T47D (cell line): ENCODE measurements around the gene PNPLA2.

ENCODE experiments used
- DNase-seq, 2 experiments: peaks; one replicate each; pipeline versions ENCODE4 v3.0.0 to v3.0.0-alpha.2; 2011 to 2012; ENCODE audit warnings: low read depth in 1 of 2, low spot score in 1 of 2
- JUND ChIP-seq: IDR thresholded peaks from 2 replicates; pipeline ENCODE4 v1.6.1; 2012; ENCODE audit warnings: low read depth
- in situ Hi-C: cut with HindIII; loops from 2 replicates; pipeline ENCODE4 v1.10.0; 2016; ENCODE audit warnings: low sequenced_read_pairs, low pct_unique_long_range_greater_than_20kb

PNPLA2 gene, protein sequence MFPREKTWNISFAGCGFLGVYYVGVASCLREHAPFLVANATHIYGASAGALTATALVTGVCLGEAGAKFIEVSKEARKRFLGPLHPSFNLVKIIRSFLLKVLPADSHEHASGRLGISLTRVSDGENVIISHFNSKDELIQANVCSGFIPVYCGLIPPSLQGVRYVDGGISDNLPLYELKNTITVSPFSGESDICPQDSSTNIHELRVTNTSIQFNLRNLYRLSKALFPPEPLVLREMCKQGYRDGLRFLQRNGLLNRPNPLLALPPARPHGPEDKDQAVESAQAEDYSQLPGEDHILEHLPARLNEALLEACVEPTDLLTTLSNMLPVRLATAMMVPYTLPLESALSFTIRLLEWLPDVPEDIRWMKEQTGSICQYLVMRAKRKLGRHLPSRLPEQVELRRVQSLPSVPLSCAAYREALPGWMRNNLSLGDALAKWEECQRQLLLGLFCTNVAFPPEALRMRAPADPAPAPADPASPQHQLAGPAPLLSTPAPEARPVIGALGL

GRCh38 chr11:818396-819128 is at the start of gene PNPLA2:
TSS of gene PNPLA2 (plus strand) at chr11:818914. CDS start at chr11:819719, 805 bp downstream.
- in situ Hi-C loops: no loop called here
- peak in 1 of 2 experiments; percentile 69 for DNase-seq
- no peak for TF ChIP-seq JUND

DNA sequence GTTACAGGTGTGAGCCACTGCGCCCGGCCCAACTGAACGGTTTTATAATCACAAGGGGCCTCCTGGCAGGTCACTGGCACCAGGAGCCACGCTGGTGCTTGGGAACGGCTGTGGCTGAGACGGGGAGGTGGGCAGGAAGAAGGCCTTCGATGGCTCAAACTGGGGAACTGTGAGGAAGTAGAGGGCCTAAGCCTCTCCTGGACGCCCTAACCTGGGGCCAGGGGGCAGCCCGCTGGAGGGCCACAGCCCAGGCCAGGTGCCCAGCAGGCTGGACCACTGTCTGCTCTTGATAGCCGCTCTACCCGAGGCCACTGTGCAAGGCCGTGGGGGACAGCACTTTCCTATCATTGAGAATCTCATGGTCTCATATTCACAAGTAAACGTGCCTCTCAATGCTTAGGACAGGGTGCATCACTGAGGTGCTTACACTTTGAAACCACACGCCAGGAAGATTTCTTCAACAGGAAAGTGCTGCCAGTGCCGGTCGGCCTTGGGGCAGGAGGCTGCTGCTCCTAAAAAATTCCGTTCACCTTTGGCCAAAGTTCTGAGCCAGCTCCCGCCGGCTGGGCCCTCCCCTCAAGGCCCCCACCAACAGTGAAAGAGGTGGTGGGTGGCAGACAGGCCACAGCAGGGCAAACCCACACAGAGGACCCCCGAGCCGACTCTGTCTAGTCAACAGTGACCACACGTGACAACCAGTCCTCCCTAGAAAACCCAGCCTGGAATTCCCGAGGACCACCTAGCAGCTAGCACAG is 48.6 kb upstream of the PNPLA2 start:
- no peak for DNase-seq
- in situ Hi-C loops: no loop called here
- no peak for TF ChIP-seq JUND

GRCh38 chr11:770642-771616 is 47.8 kb upstream of the PNPLA2 start:
- DNase-seq: no peak
- no peak for TF ChIP-seq JUND
- in situ Hi-C loops: no loop called here

- TF ChIP-seq JUND: no peak
- DNase-seq: no peak
- in situ Hi-C loops: no loop called here
Measured at GRCh38 chr11:771617-772204, 47.0 kb upstream of the PNPLA2 start.

DNA sequence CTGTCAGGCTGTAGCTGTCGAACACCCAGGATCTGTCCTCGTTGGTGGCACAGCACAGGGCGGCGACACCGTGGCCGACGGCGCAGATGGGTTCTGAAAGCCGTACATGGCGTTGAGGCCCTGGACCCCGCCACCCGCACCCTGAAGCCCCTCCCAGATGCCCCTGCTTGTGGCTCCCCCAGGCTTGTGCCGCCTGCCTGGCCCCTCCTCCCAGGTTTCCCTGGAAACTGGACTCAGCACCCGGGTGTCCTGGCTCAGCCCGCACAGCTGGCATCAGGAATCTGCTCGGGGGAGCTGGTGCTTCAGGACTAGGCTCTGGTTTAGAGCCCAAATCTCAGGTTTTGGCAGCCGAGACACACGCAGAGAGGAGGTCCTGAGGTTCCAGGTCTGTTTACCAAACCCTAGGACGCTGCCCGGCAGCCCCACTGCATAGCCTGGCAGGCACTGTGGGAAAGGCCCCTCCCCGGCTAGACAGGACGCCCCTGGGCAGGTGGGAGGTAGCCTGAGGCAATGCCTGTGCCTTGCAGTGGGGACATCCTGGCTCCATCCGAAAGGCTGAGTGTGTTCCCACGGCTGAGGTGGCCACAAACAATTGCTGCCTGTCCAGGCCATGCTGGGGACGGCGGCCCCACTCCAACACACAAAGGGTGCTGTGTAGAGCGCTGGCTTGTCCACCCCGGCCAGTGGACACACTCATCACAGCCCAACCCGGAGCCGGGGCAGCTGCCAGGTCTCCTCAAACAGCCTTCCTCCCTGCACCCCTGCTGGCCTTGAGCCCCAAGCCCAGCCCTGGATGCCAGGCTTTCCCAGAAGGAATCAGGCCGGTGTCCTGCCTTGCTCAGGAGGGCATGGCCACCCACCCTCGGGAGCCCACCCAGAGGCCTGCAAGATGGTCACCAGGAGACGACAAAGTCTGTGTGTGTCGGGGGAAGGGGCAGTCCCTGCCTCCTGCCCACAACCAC is 46.0 kb upstream of the PNPLA2 start:
- TF ChIP-seq JUND: no peak
- no peak for DNase-seq
- in situ Hi-C loops: no loop called here

GRCh38 chr11:773425-773824 is 45.3 kb upstream of the PNPLA2 start:
- in situ Hi-C loops: no loop called here
- no peak for TF ChIP-seq JUND
- no peak for DNase-seq

DNA sequence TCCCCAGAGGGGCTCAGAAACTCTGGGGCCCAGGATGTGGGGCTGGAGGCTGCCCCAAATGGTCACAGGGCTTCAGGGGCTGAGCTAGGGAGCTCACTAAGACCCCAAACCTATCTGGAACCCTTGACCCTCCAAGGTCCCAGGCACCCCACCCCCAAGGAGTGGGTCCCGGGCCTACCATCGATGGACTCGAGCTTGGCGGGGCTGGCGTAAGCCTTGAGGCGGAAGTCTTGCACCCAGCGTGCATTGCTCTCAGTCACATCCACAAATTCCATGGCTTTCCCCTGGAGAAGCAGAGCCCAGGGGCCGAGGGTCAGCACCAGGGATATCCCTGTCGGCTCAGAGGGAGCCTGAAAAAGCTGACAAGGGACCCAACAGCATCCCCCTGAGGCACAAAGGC is 44.9 kb upstream of the PNPLA2 start:
- no peak for TF ChIP-seq JUND
- no peak for DNase-seq
- in situ Hi-C loops: no loop called here

GRCh38 chr11:774873-775592 is 43.7 kb upstream of the PNPLA2 start:
- DNase-seq: no peak
- in situ Hi-C loops: no loop called here
- no peak for TF ChIP-seq JUND

GRCh38 chr11:776263-776560 is 42.5 kb upstream of the PNPLA2 start:
- TF ChIP-seq JUND: no peak
- in situ Hi-C loops: no loop called here
- DNase-seq: no peak
